Mucosa of gallbladder (tissue), 1 donor: ENCODE measurements around the gene FREM1. TPM values are rescaled to one million over a fixed set of nuclear protein-coding genes. Genes with fewer than 3 reads are reported as not detected.
A peak's percentile ranks its signal among the peaks of the same experiment; 100 is the strongest.

Source experiments
- DNase-seq: peaks from one replicate; pipeline ENCODE4 v3.0.0-alpha.2; 2020; ENCODE audit warnings: low spot score
- total RNA-seq: library from RNA; stranded (reverse); gene quantifications from one replicate; pipeline ENCODE4 v1.2.1, GENCODE V29; 2021
- donor health status: DM: no; HTN: no; CAD: no.

FREM1 gene
- total RNA-seq, 1 donor from 2014 or later, result 8.2 TPM

- no peak for DNase-seq
Measured at GRCh38 chr9:14822666-14823065, 87.6 kb downstream of the FREM1 start.

- no peak for DNase-seq
Measured at GRCh38 chr9:14819183-14819582, 91.0 kb downstream of the FREM1 start.

- DNase-seq, result no peak
Measured at GRCh38 chr9:14814249-14814628, 96.0 kb downstream of the FREM1 start.

DNA sequence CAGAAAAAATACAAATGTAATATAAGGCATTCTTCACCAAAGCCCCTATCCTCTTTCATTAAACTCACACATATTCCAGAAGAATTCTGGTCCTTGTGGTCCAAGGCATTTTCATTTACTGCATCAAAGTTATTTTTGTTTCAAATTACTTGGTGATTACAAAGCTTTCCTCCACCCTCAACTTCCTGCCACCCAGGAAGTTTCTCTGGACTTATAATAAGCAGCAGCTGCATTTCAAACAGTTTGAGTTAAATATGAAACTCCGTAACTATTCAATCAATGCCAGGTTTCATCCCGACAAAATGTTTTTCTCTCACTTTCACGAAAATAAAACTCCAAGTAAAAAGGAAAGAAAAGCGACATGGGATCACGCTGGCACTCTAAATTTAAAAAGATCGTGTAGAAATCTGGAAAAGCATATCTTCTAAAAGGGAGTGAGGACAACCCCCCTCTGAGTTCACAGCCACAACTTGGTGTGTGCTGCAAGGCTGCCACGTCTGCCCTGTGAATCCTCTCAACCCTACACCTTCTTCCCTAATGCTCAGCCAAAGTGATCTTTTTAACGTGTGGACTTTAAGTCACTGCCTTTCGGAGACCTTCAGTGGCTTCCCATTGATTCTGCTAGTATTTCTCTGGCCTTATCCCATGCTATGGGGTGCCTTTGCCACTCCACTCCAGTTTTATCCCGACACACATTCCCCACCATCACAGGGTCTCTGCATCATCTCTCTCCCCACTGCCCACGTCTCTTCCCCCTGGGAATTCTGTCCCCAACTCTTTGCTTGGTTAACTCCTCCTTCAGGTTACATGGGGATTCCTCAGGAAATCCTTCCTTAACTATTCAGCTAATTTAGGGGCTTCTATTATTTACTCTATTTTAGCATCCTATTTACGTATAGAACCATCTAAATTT is 96.6 kb downstream of the FREM1 start:
- no peak for DNase-seq

- no peak for DNase-seq
Measured at GRCh38 chr9:14812806-14813205, 97.4 kb downstream of the FREM1 start.

GRCh38 chr9:14811844-14812243 is 98.4 kb downstream of the FREM1 start:
- no peak for DNase-seq

GRCh38 chr9:14806941-14807520 is 103.2 kb downstream of the FREM1 start:
- DNase-seq, result no peak

GRCh38 chr9:14799030-14799429 is 111.2 kb downstream of the FREM1 start:
- DNase-seq, result no peak

GRCh38 chr9:14797435-14797834 is 112.8 kb downstream of the FREM1 start:
- no peak for DNase-seq

GRCh38 chr9:14793389-14793788 is 116.8 kb downstream of the FREM1 start:
- DNase-seq, result no peak

GRCh38 chr9:14790628-14791027 is 119.6 kb downstream of the FREM1 start:
- no peak for DNase-seq

GRCh38 chr9:14788846-14789245 is 121.4 kb downstream of the FREM1 start:
- no peak for DNase-seq

DNA sequence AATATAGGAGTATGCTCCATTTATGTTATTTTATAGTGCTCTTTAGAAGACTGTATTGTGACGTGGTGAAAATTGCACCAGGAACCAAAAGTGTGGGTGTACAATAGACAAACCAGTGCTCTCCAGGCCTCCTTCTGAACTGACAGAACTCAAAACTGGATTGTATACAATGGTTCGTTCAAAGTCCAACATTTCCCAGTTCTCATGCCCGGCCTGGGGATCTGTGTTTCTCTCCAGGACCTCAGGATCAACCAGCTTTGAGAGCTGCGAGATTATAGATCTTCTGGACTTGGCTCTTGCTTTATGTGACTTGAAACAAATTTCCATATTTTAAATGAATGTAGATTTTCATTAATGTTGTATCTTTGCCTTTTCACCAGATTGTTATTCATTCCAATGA is 126.9 kb downstream of the FREM1 start:
- peak; percentile 12 for DNase-seq

- no peak for DNase-seq
Measured at GRCh38 chr9:14782286-14783051, 127.8 kb downstream of the FREM1 start.

DNA sequence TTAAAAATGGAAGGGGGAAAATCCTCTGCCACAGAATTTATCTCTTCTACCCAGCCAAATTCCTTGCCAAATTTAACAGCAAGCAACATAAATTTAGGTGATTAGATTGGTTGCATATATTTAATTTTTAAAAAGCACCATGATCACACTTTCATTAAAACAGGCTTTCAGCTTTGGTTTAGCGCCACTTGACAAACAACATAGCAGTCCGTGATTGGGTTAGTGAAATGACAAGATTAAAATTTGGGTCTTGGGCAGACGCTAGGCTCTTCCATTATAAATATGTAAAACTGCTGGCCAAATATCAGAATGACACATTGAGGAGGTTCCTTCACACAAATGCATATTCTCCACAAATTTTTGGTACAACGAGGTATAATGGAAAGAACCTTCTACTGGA is 129.5 kb downstream of the FREM1 start:
- no peak for DNase-seq

GRCh38 chr9:14780251-14780650 is 130.0 kb downstream of the FREM1 start:
- DNase-seq, result no peak

DNA sequence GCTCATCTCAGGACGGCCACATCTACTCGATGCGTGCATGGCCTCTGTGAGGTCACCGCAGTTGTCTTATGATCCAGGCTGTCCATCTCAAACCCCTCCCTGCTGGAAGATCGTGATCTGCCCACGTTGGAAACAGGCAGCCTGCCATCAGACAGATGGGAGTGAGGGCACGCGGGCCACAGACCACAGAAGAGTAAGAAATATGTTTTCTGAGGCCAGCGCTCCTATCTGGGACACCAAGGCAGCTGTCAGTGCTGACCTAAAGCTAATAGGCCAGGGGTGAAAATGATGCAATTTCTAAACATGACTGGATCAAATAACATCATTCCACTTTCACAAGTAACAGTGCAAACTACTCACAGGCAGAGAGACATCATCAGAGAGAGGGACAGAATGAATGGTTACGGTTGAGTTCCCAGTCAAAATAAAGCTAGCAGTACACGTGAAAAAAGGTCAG is 130.6 kb downstream of the FREM1 start:
- no peak for DNase-seq

- no peak for DNase-seq
Measured at GRCh38 chr9:14778565-14778964, 131.7 kb downstream of the FREM1 start.

DNA sequence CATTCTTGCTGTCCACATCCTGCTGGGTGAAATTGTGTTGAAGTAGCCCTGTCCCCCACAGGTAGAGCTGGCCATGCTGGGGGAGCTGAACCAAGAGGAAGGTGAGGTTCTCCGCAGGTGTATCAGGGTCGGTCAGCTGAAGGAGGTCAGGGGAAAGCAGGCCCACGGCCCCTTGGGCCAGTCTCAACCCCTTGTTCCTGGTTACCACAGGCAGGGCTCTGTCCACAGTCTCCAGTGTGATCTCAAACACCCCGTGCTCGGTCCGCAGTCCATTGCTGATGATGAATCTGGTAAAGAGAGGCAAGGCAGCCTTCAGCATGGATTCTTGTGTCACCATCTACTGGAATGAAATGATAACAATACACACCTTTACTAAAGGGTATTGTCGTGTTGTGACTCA is 134.3 kb downstream of the FREM1 start:
- DNase-seq, result no peak

- DNase-seq, result no peak
Measured at GRCh38 chr9:14770592-14770991, 139.6 kb downstream of the FREM1 start.

- no peak for DNase-seq
Measured at GRCh38 chr9:14769230-14769571, 141.0 kb downstream of the FREM1 start.

GRCh38 chr9:14768405-14769229 is 141.6 kb downstream of the FREM1 start:
- no peak for DNase-seq
